LoVo (cell line): ENCODE results near the gene TMEM273.

Experiments
- DNase-seq: peaks from one replicate; pipeline ENCODE4 v3.0.0-alpha.2; 2016; ENCODE audit warnings: low spot score

Gene TMEM273

GRCh38 chr10:49140304-49141177, 47.6 kb downstream of the TMEM273 start:
- no peak for DNase-seq

- no peak for DNase-seq
Measured at GRCh38 chr10:49139846-49140195, 48.4 kb downstream of the TMEM273 start.

GRCh38 chr10:49139028-49139845, 49.0 kb downstream of the TMEM273 start:
- no peak for DNase-seq

- no peak for DNase-seq
Measured at GRCh38 chr10:49138361-49138891, 49.8 kb downstream of the TMEM273 start.

- no peak for DNase-seq
Measured at GRCh38 chr10:49136525-49136924, 51.7 kb downstream of the TMEM273 start.

GRCh38 chr10:49135575-49136313, 52.4 kb downstream of the TMEM273 start:
- DNase-seq = no peak

- no peak for DNase-seq
Measured at GRCh38 chr10:49134327-49134726, 53.9 kb downstream of the TMEM273 start.

GRCh38 chr10:49133706-49134248, 54.4 kb downstream of the TMEM273 start, which contains the start of gene FAM170B:
FAM170B (minus strand) TSS chr10:49134021; CDS start chr10:49133918, 103 bp downstream.
- DNase-seq = no peak

- no peak for DNase-seq
Measured at GRCh38 chr10:49132362-49132737, 55.8 kb downstream of the TMEM273 start.

- no peak for DNase-seq
Measured at GRCh38 chr10:49131507-49132361, 56.5 kb downstream of the TMEM273 start.

GRCh38 chr10:49129376-49129775, 58.8 kb downstream of the TMEM273 start:
- DNase-seq = no peak

- no peak for DNase-seq
Measured at GRCh38 chr10:49128854-49129253, 59.3 kb downstream of the TMEM273 start.

- DNase-seq = no peak
Measured at GRCh38 chr10:49123981-49124950, 63.9 kb downstream of the TMEM273 start.

GRCh38 chr10:49120911-49121310, 67.3 kb downstream of the TMEM273 start:
- no peak for DNase-seq

GRCh38 chr10:49119746-49120145, 68.4 kb downstream of the TMEM273 start:
- DNase-seq = no peak

- no peak for DNase-seq
Measured at GRCh38 chr10:49118430-49119074, 69.6 kb downstream of the TMEM273 start.

GRCh38 chr10:49117376-49118070, 70.7 kb downstream of the TMEM273 start:
- DNase-seq = no peak
